GM13976 (cell line): ENCODE measurements around the gene SULF2.

ENCODE experiments used
- DNase-seq: peaks from one replicate; pipeline ENCODE4 v3.0.0; 2012; ENCODE audit warnings: low spot score
- in situ Hi-C: fragments of 300-500 bp; cut with MboI; formaldehyde crosslinking; loops from one replicate; pipeline ENCODE4 v1.12.0; 2022; ENCODE audit warnings: low sequenced_read_pairs, mixed read lengths, inconsistent platforms; ENCODE audit not compliant: unreplicated experiment
- TF ChIP-seq, protein P1 (sequence below): IDR thresholded peaks from 2 replicates; pipeline ENCODE4 v1.5.1; 2012; ENCODE audit warnings: borderline replicate concordance, mild to moderate bottlenecking; ENCODE audit not compliant: insufficient read depth; ENCODE audit errors: extremely low read depth, missing control alignments, control extremely low read depth

Gene SULF2

DNA sequence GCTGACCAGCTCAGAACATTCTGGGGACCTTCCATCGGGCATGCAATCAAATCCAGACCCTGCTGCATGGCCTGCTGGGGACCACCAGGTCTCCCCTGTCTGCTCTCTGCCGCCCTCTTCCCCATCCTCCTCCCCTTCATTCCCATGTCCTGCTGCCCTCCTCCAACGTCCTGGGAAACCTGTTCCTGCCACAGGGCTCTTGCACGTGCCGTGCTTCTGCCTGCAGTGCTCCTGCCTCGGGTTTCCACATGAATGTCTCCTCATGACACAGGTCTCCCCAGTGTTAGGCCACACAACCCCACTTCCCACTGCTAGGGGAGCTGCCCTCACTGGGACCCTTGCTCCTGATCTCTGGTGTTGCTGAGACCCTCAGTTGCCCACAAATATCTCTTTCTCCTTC is 37.2 kb downstream of the SULF2 start:
- DNase-seq = no peak
- in situ Hi-C loops = no loop called here
- TF ChIP-seq, protein P1, sequence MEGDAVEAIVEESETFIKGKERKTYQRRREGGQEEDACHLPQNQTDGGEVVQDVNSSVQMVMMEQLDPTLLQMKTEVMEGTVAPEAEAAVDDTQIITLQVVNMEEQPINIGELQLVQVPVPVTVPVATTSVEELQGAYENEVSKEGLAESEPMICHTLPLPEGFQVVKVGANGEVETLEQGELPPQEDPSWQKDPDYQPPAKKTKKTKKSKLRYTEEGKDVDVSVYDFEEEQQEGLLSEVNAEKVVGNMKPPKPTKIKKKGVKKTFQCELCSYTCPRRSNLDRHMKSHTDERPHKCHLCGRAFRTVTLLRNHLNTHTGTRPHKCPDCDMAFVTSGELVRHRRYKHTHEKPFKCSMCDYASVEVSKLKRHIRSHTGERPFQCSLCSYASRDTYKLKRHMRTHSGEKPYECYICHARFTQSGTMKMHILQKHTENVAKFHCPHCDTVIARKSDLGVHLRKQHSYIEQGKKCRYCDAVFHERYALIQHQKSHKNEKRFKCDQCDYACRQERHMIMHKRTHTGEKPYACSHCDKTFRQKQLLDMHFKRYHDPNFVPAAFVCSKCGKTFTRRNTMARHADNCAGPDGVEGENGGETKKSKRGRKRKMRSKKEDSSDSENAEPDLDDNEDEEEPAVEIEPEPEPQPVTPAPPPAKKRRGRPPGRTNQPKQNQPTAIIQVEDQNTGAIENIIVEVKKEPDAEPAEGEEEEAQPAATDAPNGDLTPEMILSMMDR = no peak

DNA sequence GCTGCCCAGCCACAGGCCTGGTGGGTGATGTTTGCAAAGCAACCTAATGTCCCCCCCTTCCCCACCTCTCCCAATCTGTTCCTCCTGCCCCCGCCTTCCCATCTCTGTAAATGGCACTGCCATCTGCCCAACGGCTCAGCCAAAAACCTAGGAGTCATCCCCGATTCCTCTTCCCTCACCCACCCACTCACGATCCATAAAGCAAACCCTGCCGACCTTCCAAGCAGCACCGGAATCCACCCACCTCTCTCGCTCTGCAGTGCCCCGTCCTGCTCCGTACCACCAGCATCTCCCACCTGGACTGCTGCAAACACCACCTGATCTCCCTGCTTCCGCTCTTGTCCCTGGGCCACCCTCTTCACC is 37.6 kb downstream of the SULF2 start:
- in situ Hi-C loops = no loop called here
- no peak for DNase-seq
- TF ChIP-seq, protein P1 = no peak

DNA sequence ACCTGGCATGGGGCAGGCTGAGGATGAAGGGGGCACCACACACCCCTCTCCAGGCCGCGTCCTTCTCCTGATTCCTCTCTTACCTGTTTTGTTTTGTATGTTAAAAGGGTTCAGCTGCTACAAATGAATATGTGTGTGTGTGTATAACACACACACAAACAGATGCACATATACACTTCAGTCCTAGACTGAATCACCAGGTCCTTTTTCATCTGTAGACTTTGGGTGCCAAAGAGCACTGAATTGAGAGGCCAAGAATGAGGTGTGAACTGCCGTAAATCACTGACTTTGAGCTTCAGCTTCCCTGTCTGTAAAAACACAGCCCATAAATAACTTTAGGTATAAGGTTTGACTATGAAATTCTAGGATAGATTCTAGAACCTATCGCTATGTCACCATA is 40.5 kb downstream of the SULF2 start:
- in situ Hi-C loops = no loop called here
- TF ChIP-seq, protein P1 = no peak
- no peak for DNase-seq

DNA sequence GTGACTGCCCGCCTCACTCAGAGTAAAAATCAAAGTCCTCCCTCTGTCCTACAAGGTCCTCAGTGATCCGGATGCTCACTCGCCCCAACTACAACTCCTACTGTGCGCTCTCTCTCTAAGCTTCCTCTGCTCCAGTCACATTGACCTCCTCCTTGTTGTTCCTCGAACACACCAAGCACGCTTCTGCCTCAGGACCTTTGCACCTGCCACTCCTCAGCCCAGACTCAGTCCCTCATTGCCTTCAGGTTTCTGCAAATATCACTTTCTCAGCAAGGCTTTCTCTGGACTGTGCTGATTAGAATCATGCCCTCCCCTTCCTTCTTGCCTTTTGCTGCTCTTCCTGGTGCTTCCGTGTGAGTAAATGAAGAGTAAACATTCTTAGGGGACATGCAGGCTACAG is 41.6 kb downstream of the SULF2 start:
- in situ Hi-C loops = no loop called here

DNA sequence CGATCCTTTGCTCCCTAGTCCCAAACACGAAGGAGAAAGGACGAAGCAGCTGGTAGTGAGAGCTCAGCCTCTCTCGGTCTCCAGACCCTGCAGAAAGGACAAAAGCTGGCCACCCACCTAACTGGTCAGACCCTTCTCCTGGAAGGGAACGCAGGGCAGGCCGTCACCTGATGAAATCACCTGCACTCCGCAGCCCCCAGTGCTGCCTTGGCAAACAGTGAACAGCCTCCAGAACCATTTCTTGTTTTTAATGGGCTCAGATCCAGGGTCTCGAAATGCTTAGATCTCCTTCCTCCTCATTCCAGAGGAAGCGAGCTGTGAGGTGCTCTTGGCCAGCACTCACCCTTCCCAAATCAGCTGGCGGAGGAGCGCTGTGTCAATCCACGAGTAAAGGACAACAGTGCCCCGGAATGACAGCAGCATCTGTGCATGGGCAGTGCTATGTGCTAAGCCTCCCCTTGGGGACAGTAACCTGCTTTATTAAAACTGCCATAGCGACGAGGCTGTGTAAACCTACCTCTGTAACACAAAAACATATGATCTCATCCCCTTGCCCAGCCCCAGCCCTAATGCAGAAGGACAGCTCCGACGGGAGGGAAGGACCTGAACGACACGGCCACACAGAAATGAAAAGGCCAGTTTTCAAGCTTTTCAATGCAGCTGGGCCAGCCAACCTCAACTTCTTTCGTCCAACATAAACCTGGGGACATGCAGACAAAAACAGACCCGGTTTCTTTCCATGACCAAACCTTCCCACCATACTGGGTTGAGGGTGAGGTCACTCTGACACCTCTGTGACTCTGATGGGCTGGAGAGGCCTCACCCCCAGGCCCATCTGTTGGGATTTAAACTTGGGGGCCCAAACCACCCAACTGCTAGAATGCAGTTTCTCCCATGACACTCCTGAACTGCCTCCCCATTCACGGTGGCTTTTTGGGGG is 43.3 kb downstream of the SULF2 start:
- no peak for DNase-seq
- TF ChIP-seq, protein P1 = no peak
- in situ Hi-C loops = no loop called here

More for the DNA sequence above, 41.6 kb downstream of the SULF2 start:
- DNase-seq = no peak
- TF ChIP-seq, protein P1 = no peak

DNA sequence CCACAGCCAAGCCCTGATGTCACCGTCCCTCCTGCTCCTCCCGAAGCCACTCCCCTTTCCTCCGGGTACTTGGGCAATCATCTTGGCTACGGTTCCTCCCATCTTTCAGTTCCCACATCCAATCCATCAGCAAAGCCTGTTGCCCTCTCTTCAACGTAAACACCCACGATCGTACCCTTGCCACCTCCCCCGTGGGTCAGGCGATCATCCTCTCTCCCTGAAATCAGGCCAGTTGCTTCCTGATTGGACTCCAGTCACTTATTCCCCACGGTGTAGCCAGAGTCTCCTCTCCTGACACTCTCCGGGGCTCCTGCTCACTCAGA is 44.5 kb downstream of the SULF2 start:
- DNase-seq = no peak
- in situ Hi-C loops = no loop called here
- TF ChIP-seq, protein P1 = no peak
